IMR-90 (cell line): ENCODE data around the gene ADRA2B. TPM values are rescaled to one million over a fixed set of nuclear protein-coding genes. Genes with fewer than 3 reads are reported as not detected.

ENCODE experiments used
- ATAC-seq: fragments of 200-7000 bp; cut with Tn5 transposase; 2 replicates; pipeline ENCODE4 v1.9.1; 2020; ENCODE audit warnings: low read depth, mild to moderate bottlenecking, moderate library complexity
- BruUV-seq: library from RNA; stranded (reverse); fragments of 400-500 nt; replicated peaks from 2 replicates; lab custom pipeline; 2021; lab: Mats Ljungman, UMichigan
- CTCF ChIA-PET: fragments of 300-600 bp; formaldehyde crosslinking; extraction: SDS; loops from one replicate; lab custom pipeline; 2021; ENCODE audit warnings: antibody characterized with exemption; lab: Yijun Ruan, JAX
- POLR2A ChIA-PET: fragments of 300-600 bp; sonication (Branson Sonifier 250); formaldehyde crosslinking; loops from one replicate; lab custom pipeline; 2022; ENCODE audit warnings: antibody characterized with exemption; ENCODE audit not compliant: unreplicated experiment; lab: Charles Lee
- DNase-seq: peaks from one replicate; pipeline ENCODE4 v3.0.0; 2013
- H2AFZ ChIP-seq: replicated peaks from 2 replicates; pipeline ENCODE3; 2013; ENCODE audit warnings: low read length, mild to moderate bottlenecking; ENCODE audit not compliant: poor library complexity
- H2AK5ac ChIP-seq: 2 replicates; pipeline ENCODE4 v1.6.1; 2013; ENCODE audit warnings: low read depth, low read length, inconsistent platforms
- H2AK9ac ChIP-seq: replicated peaks from 2 replicates; pipeline ENCODE3; 2013; ENCODE audit warnings: mild to moderate bottlenecking, low read depth, low read length, moderate library complexity; ENCODE audit not compliant: poor library complexity
- H2BK120ac ChIP-seq: 2 replicates; pipeline ENCODE4 v1.6.1; 2013; ENCODE audit warnings: low read depth, low read length, inconsistent platforms
- H2BK15ac ChIP-seq: 3 replicates; pipeline ENCODE4 v1.6.1; 2013; ENCODE audit warnings: low read depth, low read length, inconsistent platforms
- H2BK20ac ChIP-seq: 2 replicates; pipeline ENCODE4 v1.6.1; 2013; ENCODE audit warnings: low read depth, mild to moderate bottlenecking, inconsistent platforms, low read length, moderate library complexity
- H2BK5ac ChIP-seq: 2 replicates; pipeline ENCODE4 v1.6.1; 2013; ENCODE audit warnings: mild to moderate bottlenecking, low read depth, low read length, inconsistent platforms; ENCODE audit not compliant: poor library complexity, severe bottlenecking
- H3K14ac ChIP-seq: replicated peaks from 2 replicates; pipeline ENCODE4 v1.6.1; 2013; ENCODE audit warnings: low read depth, low read length, inconsistent platforms
- H3K18ac ChIP-seq: 2 replicates; pipeline ENCODE4 v1.6.1; 2013; ENCODE audit warnings: low read depth, low read length, control low read depth
- H3K23ac ChIP-seq: 2 replicates; pipeline ENCODE4 v1.6.1; 2013; ENCODE audit warnings: low read depth, low read length, inconsistent platforms
- H3K27ac ChIP-seq: 2 replicates; pipeline ENCODE4 v1.5.1; 2013; ENCODE audit warnings: mild to moderate bottlenecking, control low read depth, low read length; ENCODE audit not compliant: insufficient read depth
- H3K27me3 ChIP-seq: 2 replicates; pipeline ENCODE4 v1.6.1; 2013; ENCODE audit warnings: low read length; ENCODE audit not compliant: control insufficient read depth, insufficient read depth
- H3K36me3 ChIP-seq: 2 replicates; pipeline ENCODE4 v1.6.1; 2013; ENCODE audit warnings: low read length, mixed read lengths; ENCODE audit not compliant: control insufficient read depth, insufficient read depth
- H3K4ac ChIP-seq: 2 replicates; pipeline ENCODE4 v1.6.1; 2013; ENCODE audit warnings: low read depth, low read length, inconsistent platforms
- H3K4me1 ChIP-seq: 2 replicates; pipeline ENCODE4 v1.6.1; 2013; ENCODE audit warnings: low read length, mixed read lengths; ENCODE audit not compliant: control insufficient read depth, insufficient read depth
- H3K4me2 ChIP-seq: 2 replicates; pipeline ENCODE4 v1.6.1; 2013; ENCODE audit warnings: low read depth, mild to moderate bottlenecking, control low read depth, low read length, moderate library complexity
- H3K4me3 ChIP-seq: 2 replicates; pipeline ENCODE4 v1.5.1; 2013; ENCODE audit warnings: low read depth, mild to moderate bottlenecking, control low read depth, low read length, moderate library complexity; ENCODE audit not compliant: insufficient read depth
- H3K56ac ChIP-seq: 2 replicates; pipeline ENCODE4 v1.6.1; 2013; ENCODE audit warnings: low read length, inconsistent platforms; ENCODE audit not compliant: insufficient read depth; ENCODE audit errors: extremely low read depth
- H3K79me1 ChIP-seq, 2 experiments: 2 replicates each; pipeline ENCODE4 v1.6.1; 2013; ENCODE audit warnings: low read length in 2 of 2, inconsistent platforms in 1 of 2, low read depth in 1 of 2
- H3K9ac ChIP-seq: 2 replicates; pipeline ENCODE4 v1.6.1; 2013; ENCODE audit warnings: low read depth, low read length, control low read depth
- H3K9me1 ChIP-seq: 2 replicates; pipeline ENCODE4 v1.6.1; 2013; ENCODE audit warnings: low read length, inconsistent platforms; ENCODE audit not compliant: insufficient read depth
- H3K9me3 ChIP-seq: 2 replicates; pipeline ENCODE4 v1.6.1; 2013; ENCODE audit warnings: low read length; ENCODE audit not compliant: control insufficient read depth, insufficient read depth
- H4K20me1 ChIP-seq: 2 replicates; pipeline ENCODE4 v1.6.1; 2013; ENCODE audit warnings: low read length, inconsistent platforms; ENCODE audit not compliant: insufficient read depth
- H4K5ac ChIP-seq: 2 replicates; pipeline ENCODE4 v1.6.1; 2013; ENCODE audit warnings: mild to moderate bottlenecking, low read depth, low read length, control low read depth
- H4K8ac ChIP-seq, 2 experiments: 2 replicates each; pipeline ENCODE4 v1.6.1; 2013; ENCODE audit warnings: low read depth in 2 of 2, low read length in 2 of 2, control low read depth in 1 of 2, inconsistent platforms in 1 of 2
- H4K91ac ChIP-seq: 2 replicates; pipeline ENCODE4 v1.6.1; 2013; ENCODE audit warnings: low read depth, low read length, inconsistent platforms; ENCODE audit not compliant: insufficient read depth
- BHLHE40 ChIP-seq: fragments of 150-350 bp; IDR thresholded peaks from 2 replicates; pipeline ENCODE4 v1.6.1; 2016; ENCODE audit warnings: mild to moderate bottlenecking, low read depth, low read length
- CEBPB ChIP-seq: IDR thresholded peaks from 2 replicates; pipeline ENCODE4 v1.6.1; 2012; ENCODE audit warnings: low read depth, low read length, improper control_type of control experiment
- CHD1 ChIP-seq: IDR thresholded peaks from 2 replicates; pipeline ENCODE4 v1.6.1; 2012; ENCODE audit warnings: low read depth, low read length, improper control_type of control experiment
- FOS ChIP-seq: fragments of 150-350 bp; IDR thresholded peaks from 2 replicates; pipeline ENCODE4 v1.6.1; 2016; ENCODE audit warnings: low read depth, low read length
- MAFK ChIP-seq: IDR thresholded peaks from 2 replicates; pipeline ENCODE4 v1.6.1; 2012; ENCODE audit warnings: low read depth, low read length, improper control_type of control experiment
- MAZ ChIP-seq: IDR thresholded peaks from 2 replicates; pipeline ENCODE4 v1.6.1; 2012; ENCODE audit warnings: low read depth, mild to moderate bottlenecking, low read length, improper control_type of control experiment, moderate library complexity, borderline replicate concordance
- MXI1 ChIP-seq: IDR thresholded peaks from 2 replicates; pipeline ENCODE4 v1.6.1; 2012; ENCODE audit warnings: low read depth, mild to moderate bottlenecking, low read length, moderate library complexity, borderline replicate concordance
- NFE2L2 ChIP-seq: fragments of 150-350 bp; IDR thresholded peaks from 2 replicates; pipeline ENCODE4 v1.6.1; 2016; ENCODE audit warnings: low read depth, mild to moderate bottlenecking, low read length
- POLR2A ChIP-seq: IDR thresholded peaks from 2 replicates; pipeline ENCODE4 v1.6.1; 2012; ENCODE audit warnings: mild to moderate bottlenecking, low read depth, low read length
- RAD21 ChIP-seq: IDR thresholded peaks from 2 replicates; pipeline ENCODE4 v1.6.1; 2012; ENCODE audit warnings: low read length, improper control_type of control experiment
- RFX5 ChIP-seq: IDR thresholded peaks from 2 replicates; pipeline ENCODE4 v1.8.0; 2012; ENCODE audit warnings: low read depth, mild to moderate bottlenecking, low read length, moderate library complexity
- SMC3 ChIP-seq: fragments of 150-350 bp; IDR thresholded peaks from 2 replicates; pipeline ENCODE4 v1.6.1; 2016; ENCODE audit warnings: low read depth, mild to moderate bottlenecking, antibody characterized with exemption, low read length, moderate library complexity
- USF2 ChIP-seq: fragments of 150-350 bp; IDR thresholded peaks from 2 replicates; pipeline ENCODE4 v1.6.1; 2017; ENCODE audit warnings: mild to moderate bottlenecking, antibody characterized with exemption, low read length, low read depth
- WGBS, 2 experiments: methylation state at CpG; one replicate each; pipeline versions ENCODE4 v1.1.5 to v1.1.7; 2013; ENCODE audit warnings: missing lambda C conversion rate in 2 of 2; ENCODE audit not compliant: insufficient read length in 1 of 2; ENCODE audit errors: extremely low coverage in 2 of 2; 5-methylcytosine and 5-hydroxymethylcytosine counted together
- dilution Hi-C: fragments of 300-500 bp; cut with HindIII; formaldehyde crosslinking; loops from one replicate; pipeline ENCODE4 v1.14.3; 2018; ENCODE audit warnings: low sequenced_read_pairs; ENCODE audit not compliant: unreplicated experiment
- in situ Hi-C: fragments of 300-500 bp; cut with MboI; formaldehyde crosslinking; loops from 3 replicates; pipeline ENCODE4 v1.14.3; 2019; ENCODE audit warnings: low sequenced_read_pairs, inconsistent platforms, mixed read lengths
- intact Hi-C: fragments of 100-400 bp; cut with micrococcal nuclease; formaldehyde crosslinking; loops from 2 replicates; pipeline ENCODE4 v1.10.0; 2022
- polyA plus RNA-seq, 3 experiments: library from polyadenylated mRNA; depleted of rRNA; stranded (reverse); fragments of >200 nt; gene quantifications; 2 replicates each; pipeline ENCODE4 v1.2.3, GENCODE V29; 2012; ENCODE audit warnings: low replicate concordance in 1 of 3
- total RNA-seq: library from RNA; depleted of rRNA; stranded (reverse); fragments of >200 nt; gene quantifications from 2 replicates; pipeline ENCODE4 v1.2.3, GENCODE V29; 2012
- TF ChIP-seq, protein P1 (sequence below): fragments of 150-350 bp; IDR thresholded peaks from 2 replicates; pipeline ENCODE4 v1.6.1; 2016; ENCODE audit warnings: low read depth, mild to moderate bottlenecking, low read length, moderate library complexity, borderline replicate concordance
- TF ChIP-seq, protein P2 (sequence below): conservative IDR thresholded peaks from 2 replicates; pipeline ENCODE4 v1.5.1; 2012; ENCODE audit warnings: mild to moderate bottlenecking, low read depth, low read length, improper control_type of control experiment

The ADRA2B gene
- total and polyA plus RNA-seq, 2 of the 4 experiments (the other 2 are of a cell fraction): not detected

DNA sequence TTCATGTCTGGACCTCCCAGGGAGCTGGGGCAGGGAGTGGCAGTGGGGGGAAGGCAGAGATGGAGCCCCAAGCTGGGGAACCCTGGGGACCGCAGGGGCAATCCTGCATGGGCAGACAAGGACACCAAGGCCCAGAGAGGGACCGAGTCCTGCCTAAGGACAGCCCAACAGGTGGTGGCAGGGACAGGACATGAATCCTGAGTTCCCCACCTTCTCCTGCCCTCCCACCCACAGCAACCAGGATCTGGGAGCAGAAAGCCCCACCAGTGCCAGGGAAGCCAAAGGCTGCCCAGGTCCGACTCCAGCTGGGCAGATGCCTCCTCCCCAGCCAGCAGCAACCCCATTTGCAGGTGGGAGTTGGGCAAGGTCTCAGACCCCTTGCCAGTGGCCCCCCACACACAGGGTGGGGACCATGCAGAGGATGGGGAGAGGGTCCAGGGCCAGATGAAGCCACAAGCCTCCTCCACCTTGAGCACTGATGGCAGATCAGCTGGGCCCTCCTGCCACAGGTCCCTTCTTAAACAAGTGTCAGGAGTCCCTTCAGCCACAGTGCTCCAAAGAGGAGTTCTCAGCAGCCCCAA lies 6.3 kb downstream of the ADRA2B start:
- BruUV-seq: no TSS peak
- no peaks in the 10 kb centered on the region for H4K20me1 ChIP-seq
- H3K56ac ChIP-seq: no peak overlapping the region
- no peaks in the 10 kb centered on the region for H3K9me1 ChIP-seq
- H3K4me3 ChIP-seq: no peak overlapping the region
- no peak overlapping the region for H3K14ac ChIP-seq
- no peak overlapping the region for H4K8ac ChIP-seq
- no peak overlapping the region for H3K4ac ChIP-seq
- no peak overlapping the region for H2AK5ac ChIP-seq
- no peak overlapping the region for H3K23ac ChIP-seq
- no peak overlapping the region for H4K5ac ChIP-seq
- DNase-seq: no peak
- no peaks in the 10 kb centered on the region; the same call in 1 of the 2 replicates for H3K4me1 ChIP-seq
- no peak overlapping the region for H2BK5ac ChIP-seq
- TF ChIP-seq MXI1 (no peak), SMC3 (no peak), POLR2A (no peak), CHD1 (no peak), CEBPB (no peak), RAD21 (no peak), MAFK (no peak), BHLHE40 (no peak), MAZ (no peak), NFE2L2 (no peak), FOS (no peak), RFX5 (no peak), USF2 (no peak)
- TF ChIP-seq, protein P1, sequence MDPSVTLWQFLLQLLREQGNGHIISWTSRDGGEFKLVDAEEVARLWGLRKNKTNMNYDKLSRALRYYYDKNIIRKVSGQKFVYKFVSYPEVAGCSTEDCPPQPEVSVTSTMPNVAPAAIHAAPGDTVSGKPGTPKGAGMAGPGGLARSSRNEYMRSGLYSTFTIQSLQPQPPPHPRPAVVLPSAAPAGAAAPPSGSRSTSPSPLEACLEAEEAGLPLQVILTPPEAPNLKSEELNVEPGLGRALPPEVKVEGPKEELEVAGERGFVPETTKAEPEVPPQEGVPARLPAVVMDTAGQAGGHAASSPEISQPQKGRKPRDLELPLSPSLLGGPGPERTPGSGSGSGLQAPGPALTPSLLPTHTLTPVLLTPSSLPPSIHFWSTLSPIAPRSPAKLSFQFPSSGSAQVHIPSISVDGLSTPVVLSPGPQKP: no peak
- TF ChIP-seq, protein P2, sequence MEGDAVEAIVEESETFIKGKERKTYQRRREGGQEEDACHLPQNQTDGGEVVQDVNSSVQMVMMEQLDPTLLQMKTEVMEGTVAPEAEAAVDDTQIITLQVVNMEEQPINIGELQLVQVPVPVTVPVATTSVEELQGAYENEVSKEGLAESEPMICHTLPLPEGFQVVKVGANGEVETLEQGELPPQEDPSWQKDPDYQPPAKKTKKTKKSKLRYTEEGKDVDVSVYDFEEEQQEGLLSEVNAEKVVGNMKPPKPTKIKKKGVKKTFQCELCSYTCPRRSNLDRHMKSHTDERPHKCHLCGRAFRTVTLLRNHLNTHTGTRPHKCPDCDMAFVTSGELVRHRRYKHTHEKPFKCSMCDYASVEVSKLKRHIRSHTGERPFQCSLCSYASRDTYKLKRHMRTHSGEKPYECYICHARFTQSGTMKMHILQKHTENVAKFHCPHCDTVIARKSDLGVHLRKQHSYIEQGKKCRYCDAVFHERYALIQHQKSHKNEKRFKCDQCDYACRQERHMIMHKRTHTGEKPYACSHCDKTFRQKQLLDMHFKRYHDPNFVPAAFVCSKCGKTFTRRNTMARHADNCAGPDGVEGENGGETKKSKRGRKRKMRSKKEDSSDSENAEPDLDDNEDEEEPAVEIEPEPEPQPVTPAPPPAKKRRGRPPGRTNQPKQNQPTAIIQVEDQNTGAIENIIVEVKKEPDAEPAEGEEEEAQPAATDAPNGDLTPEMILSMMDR: no peak
- ATAC-seq: no peak
- no peak overlapping the region for H2BK20ac ChIP-seq
- no peak overlapping the region for H2AK9ac ChIP-seq
- intact Hi-C loops: no loop called here
- in situ Hi-C loops: loop anchor here (25.0 kb wide), 1 partner anchor 98 kb away; no protein-coding TSS in a partner anchor
- H3K27me3 ChIP-seq: peaks cover 71% of the 10 kb centered on the region
- no peak overlapping the region for H2BK15ac ChIP-seq
- ChIA-PET POLR2A (no interaction called here), CTCF (no interaction called here)
- no peak overlapping the region for H2BK120ac ChIP-seq
- H3K4me2 ChIP-seq: no peak overlapping the region
- no peak overlapping the region for H4K91ac ChIP-seq
- H3K36me3 ChIP-seq: no peaks in the 10 kb centered on the region
- dilution Hi-C loops: no loop called here
- no peak overlapping the region for H3K9ac ChIP-seq
- H3K79me1 ChIP-seq: no peaks in the 10 kb centered on the region
- WGBS, 2 experiments: no CpG with 5 or more reads among the region's 3 CpGs
- H3K18ac ChIP-seq: no peak overlapping the region
- H3K9me3 ChIP-seq: peaks cover 10% of the 10 kb centered on the region
- no peak overlapping the region for H3K27ac ChIP-seq
- H2AFZ ChIP-seq: no peak overlapping the region
